ENCODE results near the gene LRRC8D.

LRRC8D gene

GRCh38 chr1:89872567-89872966 lies 51.7 kb downstream of the LRRC8D start:
- no peak for DNase-seq

GRCh38 chr1:89873288-89873687 lies 52.5 kb downstream of the LRRC8D start:
- no peak for DNase-seq

GRCh38 chr1:89873770-89874169 lies 52.9 kb downstream of the LRRC8D start:
- no peak for DNase-seq

GRCh38 chr1:89876463-89876862 lies 55.6 kb downstream of the LRRC8D start:
- DNase-seq, result no peak

- DNase-seq, result no peak
Observed at GRCh38 chr1:89877756-89878155, 56.9 kb downstream of the LRRC8D start.

GRCh38 chr1:89878256-89878655 lies 57.4 kb downstream of the LRRC8D start:
- DNase-seq, result no peak

GRCh38 chr1:89880679-89881078 lies 59.8 kb downstream of the LRRC8D start:
- DNase-seq, result no peak

GRCh38 chr1:89881415-89882058 lies 60.7 kb downstream of the LRRC8D start:
- no peak for DNase-seq

GRCh38 chr1:89882348-89883029 lies 61.7 kb downstream of the LRRC8D start:
- no peak for DNase-seq

- DNase-seq, result no peak
Observed at GRCh38 chr1:89883030-89883379, 62.2 kb downstream of the LRRC8D start.

GRCh38 chr1:89884718-89885596 lies 64.1 kb downstream of the LRRC8D start:
- no peak for DNase-seq

- no peak for DNase-seq
Observed at GRCh38 chr1:89887270-89887669, 66.4 kb downstream of the LRRC8D start.

- no peak for DNase-seq
Observed at GRCh38 chr1:89887713-89888112, 66.9 kb downstream of the LRRC8D start.

- DNase-seq, result no peak
Observed at GRCh38 chr1:89888480-89889322, 67.9 kb downstream of the LRRC8D start.

- no peak for DNase-seq
Observed at GRCh38 chr1:89889323-89889615, 68.4 kb downstream of the LRRC8D start.

- DNase-seq, result no peak
Observed at GRCh38 chr1:89890085-89890752, 69.4 kb downstream of the LRRC8D start.

GRCh38 chr1:89892816-89893215 lies 72.0 kb downstream of the LRRC8D start:
- DNase-seq, result no peak

- no peak for DNase-seq
Observed at GRCh38 chr1:89894210-89895201, 73.7 kb downstream of the LRRC8D start.

GRCh38 chr1:89896105-89896942 lies 75.5 kb downstream of the LRRC8D start:
- DNase-seq, result no peak
